GM21447 (cell line): ENCODE measurements around the gene FAM229B.
"Not testable (repeated sequence)": the region's sequence is repeated elsewhere in the genome, so short reads cannot be mapped to it uniquely, and the experiment has no call there.

Experiments
- ATAC-seq: cut with Tn5 transposase; IDR thresholded peaks from one replicate; pipeline ENCODE4 v1.9.1; 2021; ENCODE audit not compliant: unreplicated experiment

FAM229B gene

GRCh38 chr6:112062966-112063365, 24.4 kb upstream of the FAM229B start:
- no peak for ATAC-seq

GRCh38 chr6:112065426-112065986, 21.9 kb upstream of the FAM229B start:
- ATAC-seq, result no peak

- ATAC-seq, result no peak
Measured at GRCh38 chr6:112066606-112067005, 20.8 kb upstream of the FAM229B start.

- ATAC-seq, result no peak
Measured at GRCh38 chr6:112081569-112081968, 5.8 kb upstream of the FAM229B start.

GRCh38 chr6:112085286-112086065, 1.9 kb upstream of the FAM229B start:
- no peak for ATAC-seq

GRCh38 chr6:112086744-112087135, 651 bp upstream of the FAM229B start:
- peak; percentile 32 for ATAC-seq

- ATAC-seq, result no peak
Measured at GRCh38 chr6:112087916-112088315, 525 bp downstream of the FAM229B start.

GRCh38 chr6:112096901-112097300, 9.5 kb downstream of the FAM229B start:
- ATAC-seq, result no peak

- ATAC-seq, result no peak
Measured at GRCh38 chr6:112100561-112100960, 13.2 kb downstream of the FAM229B start.

- ATAC-seq, result not testable (repeated sequence)
Measured at GRCh38 chr6:112106026-112106425, 18.6 kb downstream of the FAM229B start.

GRCh38 chr6:112106562-112106961, 19.2 kb downstream of the FAM229B start:
- no peak for ATAC-seq

GRCh38 chr6:112109262-112109661, 21.9 kb downstream of the FAM229B start:
- no peak for ATAC-seq

- no peak for ATAC-seq
Measured at GRCh38 chr6:112113431-112113830, 26.0 kb downstream of the FAM229B start.

GRCh38 chr6:112113918-112114317, 26.5 kb downstream of the FAM229B start:
- ATAC-seq, result no peak

GRCh38 chr6:112114577-112115223, 27.3 kb downstream of the FAM229B start:
- ATAC-seq, result no peak

- no peak for ATAC-seq
Measured at GRCh38 chr6:112116221-112116620, 28.8 kb downstream of the FAM229B start.

GRCh38 chr6:112117554-112117953, 30.2 kb downstream of the FAM229B start:
- ATAC-seq, result no peak

- ATAC-seq, result no peak
Measured at GRCh38 chr6:112118034-112118433, 30.6 kb downstream of the FAM229B start.

GRCh38 chr6:112122756-112123155, 35.4 kb downstream of the FAM229B start:
- ATAC-seq, result no peak

GRCh38 chr6:112123982-112124381, 36.6 kb downstream of the FAM229B start:
- ATAC-seq, result no peak

- no peak for ATAC-seq
Measured at GRCh38 chr6:112128208-112128607, 40.8 kb downstream of the FAM229B start.

GRCh38 chr6:112130878-112131277, 43.5 kb downstream of the FAM229B start:
- ATAC-seq, result no peak
